OCI-LY3 (cell line): ENCODE data around the gene ENPP3.

ENCODE experiments used
- EZH2phosphoT487 ChIP-seq: fragments of 200-600 bp; shearing (Covaris generic); IDR thresholded peaks from 2 replicates; pipeline ENCODE4 v1.6.1; 2018; ENCODE audit warnings: antibody characterized with exemption, mixed run types, low read depth
- TF ChIP-seq, protein P1 (sequence below): fragments of 200-600, 300-600 bp; sonication (generic); IDR thresholded peaks from 2 replicates; pipeline ENCODE4 v1.5.1; 2014; ENCODE audit warnings: antibody characterized with exemption, low read length, low read depth

- TF ChIP-seq, protein P1, sequence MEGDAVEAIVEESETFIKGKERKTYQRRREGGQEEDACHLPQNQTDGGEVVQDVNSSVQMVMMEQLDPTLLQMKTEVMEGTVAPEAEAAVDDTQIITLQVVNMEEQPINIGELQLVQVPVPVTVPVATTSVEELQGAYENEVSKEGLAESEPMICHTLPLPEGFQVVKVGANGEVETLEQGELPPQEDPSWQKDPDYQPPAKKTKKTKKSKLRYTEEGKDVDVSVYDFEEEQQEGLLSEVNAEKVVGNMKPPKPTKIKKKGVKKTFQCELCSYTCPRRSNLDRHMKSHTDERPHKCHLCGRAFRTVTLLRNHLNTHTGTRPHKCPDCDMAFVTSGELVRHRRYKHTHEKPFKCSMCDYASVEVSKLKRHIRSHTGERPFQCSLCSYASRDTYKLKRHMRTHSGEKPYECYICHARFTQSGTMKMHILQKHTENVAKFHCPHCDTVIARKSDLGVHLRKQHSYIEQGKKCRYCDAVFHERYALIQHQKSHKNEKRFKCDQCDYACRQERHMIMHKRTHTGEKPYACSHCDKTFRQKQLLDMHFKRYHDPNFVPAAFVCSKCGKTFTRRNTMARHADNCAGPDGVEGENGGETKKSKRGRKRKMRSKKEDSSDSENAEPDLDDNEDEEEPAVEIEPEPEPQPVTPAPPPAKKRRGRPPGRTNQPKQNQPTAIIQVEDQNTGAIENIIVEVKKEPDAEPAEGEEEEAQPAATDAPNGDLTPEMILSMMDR: no peak
- no peak for TF ChIP-seq EZH2phosphoT487
Measured at GRCh38 chr6:131635384-131636340, 1.4 kb upstream of the ENPP3 start.
